GM10248 (cell line): Measurements from ENCODE around the gene RXRA.

Experiments used
- CTCF ChIA-PET: fragments of 300-600 bp; sonication (Branson Sonifier 250); formaldehyde crosslinking; extraction: SDS; loops from one replicate; lab custom pipeline; 2021; ENCODE audit warnings: antibody characterized with exemption; lab: Yijun Ruan, JAX
- POLR2A ChIA-PET: fragments of 350-650 bp; sonication (Branson Sonifier 250); formaldehyde crosslinking; extraction: SDS; loops from one replicate; lab custom pipeline; 2020; ENCODE audit warnings: antibody characterized with exemption; lab: Yijun Ruan, JAX
- DNase-seq: peaks from one replicate; pipeline ENCODE4 v3.0.0; 2012; ENCODE audit errors: extremely low spot score
- CTCF ChIP-seq: IDR thresholded peaks from 2 replicates; pipeline ENCODE4 v1.5.1; 2012; ENCODE audit warnings: mild to moderate bottlenecking, low read depth; ENCODE audit errors: extremely low read depth, missing control alignments, control extremely low read depth

RXRA gene

GRCh38 chr9:134384811-134385479 lies 58.7 kb downstream of the RXRA start:
- ChIA-PET POLR2A (no interaction called here), CTCF (interaction anchor here (1.2 kb wide), 1 partner anchor 18 kb away, joined by 3 read pairs; no protein-coding TSS in a partner anchor)
- no peak for TF ChIP-seq CTCF
- no peak for DNase-seq

- ChIA-PET CTCF (no interaction called here), POLR2A (no interaction called here)
- TF ChIP-seq CTCF, result no peak
- DNase-seq, result no peak
Measured at GRCh38 chr9:134385915-134386314, 59.7 kb downstream of the RXRA start.

- ChIA-PET CTCF (interaction anchor here (0.7 kb wide), 1 partner anchor 216 kb away, joined by 3 read pairs; no protein-coding TSS in a partner anchor), POLR2A (no interaction called here)
- no peak for TF ChIP-seq CTCF
- no peak for DNase-seq
Measured at GRCh38 chr9:134386951-134387831, 60.9 kb downstream of the RXRA start.

DNA sequence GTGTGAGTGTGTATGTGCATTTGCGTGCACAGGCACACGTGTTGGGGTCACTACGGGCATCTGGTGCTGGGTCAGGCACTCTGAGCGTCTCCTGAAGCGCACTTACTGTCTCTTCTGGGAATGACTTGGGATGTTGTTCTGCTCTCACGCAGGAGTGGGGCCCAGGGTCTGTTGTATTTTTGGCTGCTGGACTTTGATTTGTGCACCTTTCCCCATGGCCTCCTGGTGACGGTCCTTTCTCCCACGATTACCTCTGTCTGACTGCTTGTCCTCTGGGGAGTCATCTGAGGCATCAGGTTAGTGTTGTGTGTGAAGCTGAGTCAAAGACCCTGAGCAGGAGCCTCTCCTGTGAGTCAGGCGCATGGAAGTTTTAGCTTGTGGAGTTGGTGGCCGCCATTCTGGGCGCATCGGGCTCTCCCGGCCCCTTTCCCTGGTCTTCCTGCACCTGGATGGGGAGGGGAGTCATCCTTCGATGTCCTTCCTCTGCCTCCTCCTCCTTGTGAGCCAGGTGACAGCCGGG lies 62.1 kb downstream of the RXRA start:
- no peak for DNase-seq
- POLR2A ChIA-PET, result no interaction called here
- CTCF ChIA-PET, result no interaction called here
- no peak for TF ChIP-seq CTCF

DNA sequence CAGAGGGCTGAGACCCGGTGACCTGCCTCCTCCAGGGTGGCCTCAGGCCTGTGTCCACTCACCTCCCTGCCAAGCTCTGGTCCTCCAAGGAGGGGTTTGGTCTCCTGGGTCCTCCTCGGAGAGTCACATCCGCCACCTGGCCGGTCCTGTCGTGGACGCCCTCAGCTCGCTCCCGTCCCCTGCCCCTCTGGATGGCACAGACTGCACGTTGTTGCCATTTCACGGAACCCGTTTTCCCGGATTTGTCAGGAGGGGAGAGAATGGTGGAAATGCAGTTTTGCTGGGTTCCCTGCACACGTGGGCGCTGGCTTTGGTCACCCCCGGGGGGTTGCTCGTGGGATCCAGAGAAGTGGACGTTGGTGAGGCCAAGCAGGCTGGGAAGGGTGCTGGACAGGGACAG lies 62.7 kb downstream of the RXRA start:
- ChIA-PET POLR2A (no interaction called here), CTCF (no interaction called here)
- no peak for DNase-seq
- TF ChIP-seq CTCF, result no peak

DNA sequence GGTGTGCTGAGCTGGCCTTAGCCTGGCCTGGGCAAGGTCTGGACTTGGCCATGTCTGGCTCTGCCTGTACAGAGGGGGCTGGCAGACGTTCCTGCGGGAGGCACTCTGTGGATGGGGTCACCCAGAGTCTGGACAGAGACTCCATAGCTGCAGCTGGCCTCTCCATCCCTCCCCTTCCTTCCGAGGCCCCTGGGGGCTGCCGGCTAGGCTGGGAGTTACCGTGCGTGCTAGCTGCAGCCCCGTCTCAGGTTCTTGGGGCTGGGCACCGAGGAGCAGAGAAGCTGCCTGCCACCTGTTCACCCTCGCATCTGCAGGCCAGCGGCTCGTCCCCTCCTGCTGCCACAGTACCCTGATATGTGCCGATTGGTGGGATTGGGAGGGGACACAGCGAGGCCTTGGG lies 63.4 kb downstream of the RXRA start:
- DNase-seq, result no peak
- TF ChIP-seq CTCF, result no peak
- POLR2A ChIA-PET, result no interaction called here
- CTCF ChIA-PET, result interaction anchor here (0.9 kb wide), 2 partner anchors 60 to 219 kb away, joined by 3 read pairs; no protein-coding TSS in a partner anchor
